Endothelial cell of umbilical vein (primary cell): ENCODE measurements around the gene SMC6. TPM values are rescaled to one million over a fixed set of nuclear protein-coding genes. Genes with fewer than 3 reads are reported as not detected.

Source experiments
- BruUV-seq: library from RNA; stranded (reverse); fragments of 400-500 nt; replicated peaks from 2 replicates; lab custom pipeline; 2021; lab: Mats Ljungman, UMichigan
- CTCF ChIA-PET: fragments of 300-600, 350-600 bp; sonication (Branson Sonifier 250); formaldehyde crosslinking; loops from one replicate; lab custom pipeline; 2021; ENCODE audit warnings: antibody characterized with exemption, inconsistent platforms; lab: Charles Lee
- POLR2A ChIA-PET: fragments of 300-600, 350-600 bp; sonication (Branson Sonifier 250); formaldehyde crosslinking; loops from one replicate; lab custom pipeline; 2021; ENCODE audit warnings: antibody characterized with exemption, inconsistent platforms; lab: Charles Lee
- DNase-seq: peaks from one replicate; pipeline ENCODE4 v3.0.0-alpha.2; 2011; ENCODE audit warnings: low read depth, low spot score
- FAIRE-seq: peaks from 2 replicates; lab custom pipeline; 2011; peaks lifted over from hg19 to GRCh38; lab: Jason Lieb, UNC
- H2AFZ ChIP-seq: 2 replicates; pipeline ENCODE4 v1.6.0; 2012; ENCODE audit warnings: low read depth, low read length, control low read depth, inconsistent platforms
- H3K27ac ChIP-seq: 2 replicates; pipeline ENCODE4 v1.5.1; 2011; ENCODE audit warnings: low read depth, mild to moderate bottlenecking, control low read depth, low read length, moderate library complexity; ENCODE audit not compliant: insufficient read depth
- H3K27me3 ChIP-seq, 2 experiments: 2 replicates each; pipeline versions ENCODE4 v1.6.0 to v1.6.1; 2011; ENCODE audit warnings: low read length in 2 of 2, mixed read lengths in 1 of 2; ENCODE audit not compliant: control insufficient read depth in 2 of 2, insufficient read depth in 2 of 2
- H3K36me3 ChIP-seq, 2 experiments: 2 replicates in 1 of 2; 3 replicates in 1 of 2; pipeline ENCODE4 v1.5.1; 2011; ENCODE audit warnings: low read length in 2 of 2, mild to moderate bottlenecking in 1 of 2, moderate library complexity in 1 of 2; ENCODE audit not compliant: control insufficient read depth in 2 of 2, insufficient read depth in 2 of 2; ENCODE audit errors: extremely low read depth in 1 of 2
- H3K4me1 ChIP-seq: 3 replicates; pipeline ENCODE4 v1.5.1; 2011; ENCODE audit warnings: mild to moderate bottlenecking, low read length; ENCODE audit not compliant: control insufficient read depth, insufficient read depth; ENCODE audit errors: extremely low read depth
- H3K4me2 ChIP-seq: 2 replicates; pipeline ENCODE4 v1.6.1; 2011; ENCODE audit warnings: low read length, control low read depth, mixed read lengths; ENCODE audit not compliant: insufficient read depth
- H3K4me3 ChIP-seq, 3 experiments: fragments of 200-600 bp in 1 of 3; sonication (generic), shearing (Covaris generic) in 1 of 3; replicated peaks in 1 of 3; 2 replicates each; pipeline ENCODE4 v1.5.1; 2011 to 2016; ENCODE audit warnings: control low read depth in 3 of 3, low read length in 3 of 3, mild to moderate bottlenecking in 2 of 3, inconsistent platforms in 1 of 3, low read depth in 1 of 3, moderate library complexity in 1 of 3; ENCODE audit not compliant: insufficient read depth in 1 of 3
- H3K79me2 ChIP-seq: 2 replicates; pipeline ENCODE4 v1.6.0; 2012; ENCODE audit warnings: low read length, inconsistent platforms; ENCODE audit not compliant: control insufficient read depth, insufficient read depth
- H3K9ac ChIP-seq: replicated peaks from 2 replicates; pipeline ENCODE3; 2011; ENCODE audit warnings: low read length, control low read depth; ENCODE audit not compliant: insufficient read depth; ENCODE audit errors: extremely low read depth
- H3K9me1 ChIP-seq: replicated peaks from 3 replicates; pipeline ENCODE4 v1.6.0; 2011; ENCODE audit warnings: mild to moderate bottlenecking, low read length; ENCODE audit not compliant: control insufficient read depth, insufficient read depth; ENCODE audit errors: extremely low read depth
- H3K9me3 ChIP-seq: replicated peaks from 2 replicates; pipeline ENCODE4 v1.5.1; 2012; ENCODE audit warnings: low read length, inconsistent platforms; ENCODE audit not compliant: control insufficient read depth, insufficient read depth
- H4K20me1 ChIP-seq: replicated peaks from 2 replicates; pipeline ENCODE3; 2011; ENCODE audit warnings: mild to moderate bottlenecking, low read length; ENCODE audit not compliant: control insufficient read depth, insufficient read depth; ENCODE audit errors: extremely low read depth
- EZH2 ChIP-seq: IDR thresholded peaks from 2 replicates; pipeline ENCODE4 v1.6.1; 2012; ENCODE audit warnings: borderline replicate concordance, low read depth, mild to moderate bottlenecking, moderate library complexity, low read length, inconsistent platforms; ENCODE audit not compliant: severe bottlenecking
- FOS ChIP-seq: IDR thresholded peaks from 2 replicates; pipeline ENCODE4 v1.6.1; 2011; ENCODE audit warnings: mild to moderate bottlenecking, low read length, moderate library complexity, borderline replicate concordance; ENCODE audit not compliant: insufficient read depth
- JUN ChIP-seq: IDR thresholded peaks from 2 replicates; pipeline ENCODE4 v1.6.1; 2011; ENCODE audit warnings: borderline replicate concordance, low read depth; ENCODE audit not compliant: insufficient read length, insufficient read depth
- MYC ChIP-seq: IDR thresholded peaks from one replicate; pipeline ENCODE4 v1.6.1; 2011; ENCODE audit warnings: mild to moderate bottlenecking, low read depth, low read length
- POLR2A ChIP-seq: IDR thresholded peaks from 2 replicates; pipeline ENCODE4 v1.6.1; 2012; ENCODE audit warnings: low read depth, mild to moderate bottlenecking, control low read depth, low read length
- POLR2AphosphoS5 ChIP-seq: IDR thresholded peaks from 2 replicates; pipeline ENCODE4 v1.6.1; 2012; ENCODE audit warnings: low read depth, mild to moderate bottlenecking, control low read depth, low read length, moderate library complexity; ENCODE audit not compliant: insufficient read depth
- dilution Hi-C: fragments of 300-500 bp; cut with MboI; formaldehyde crosslinking; loops from one replicate; pipeline ENCODE4 v1.15.0; 2019; ENCODE audit warnings: low sequenced_read_pairs; ENCODE audit not compliant: extremely low pct_ligation_motif_present
- intact Hi-C: fragments of 100-400 bp; cut with micrococcal nuclease; formaldehyde crosslinking; loops from one replicate; pipeline ENCODE4 v1.10.0; 2022
- polyA plus RNA-seq, 4 experiments: library from polyadenylated mRNA; depleted of rRNA in 3 of 4; stranded (reverse) in 3 of 4; unstranded in 1 of 4; fragments of >200 nt; gene quantifications; 2 replicates each; pipeline versions ENCODE4 v1.2.1 to v1.2.3, GENCODE V29; 2011 to 2012; ENCODE audit warnings: missing spikeins in 1 of 4
- total RNA-seq: library from RNA; stranded (reverse); gene quantifications from 2 replicates; pipeline ENCODE4 v1.2.3, GENCODE V29; 2021
- TF ChIP-seq, protein P1 (sequence below): IDR thresholded peaks from 2 replicates; pipeline ENCODE4 v1.6.1; 2011; ENCODE audit not compliant: insufficient read depth, insufficient read length

Gene SMC6
- total and polyA plus RNA-seq, 2 donors (not counting 3 experiments of a cell fraction or from before 2014, with no cell fraction given), result 7.7 to 38.3 TPM

DNA sequence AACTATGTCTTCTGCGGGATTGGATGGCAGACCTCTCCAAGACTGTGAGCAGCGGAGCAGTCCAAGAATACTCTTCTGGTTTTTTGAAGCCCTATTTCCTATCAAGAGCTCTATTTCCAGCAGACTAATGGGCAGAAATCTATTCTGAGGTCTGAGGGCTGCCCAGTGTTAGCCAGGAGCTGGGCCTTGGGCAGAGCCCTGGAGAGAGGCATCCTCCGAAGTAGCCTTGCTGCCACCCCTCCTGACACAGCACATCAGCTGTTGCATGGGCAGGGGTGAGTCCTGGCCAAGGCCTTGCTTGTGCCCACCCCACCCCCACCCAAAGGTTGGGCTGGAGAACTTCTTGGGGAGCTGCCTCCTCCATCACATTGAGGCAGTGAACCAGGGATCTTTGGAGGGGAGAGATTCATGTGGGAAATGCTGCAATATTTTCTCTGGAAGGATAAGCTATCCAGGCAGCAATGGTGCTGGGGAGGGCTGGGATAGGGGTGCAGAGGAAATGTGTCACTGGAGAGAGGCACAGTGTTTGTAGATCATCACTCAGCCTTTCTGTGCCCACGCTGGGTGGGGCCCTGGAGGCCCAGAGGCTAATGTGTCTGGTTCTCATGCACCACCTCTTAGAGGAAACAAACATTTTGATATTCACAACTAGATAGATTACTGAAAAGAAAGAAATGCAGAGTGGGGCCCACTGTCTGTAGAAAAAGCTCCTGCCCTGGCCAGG is 108.5 kb downstream of the SMC6 start:
- intact Hi-C loops, result loop anchor here (10.0 kb wide), 1 partner anchor 870 kb away; no protein-coding TSS in a partner anchor
- no peaks in the 10 kb centered on the region for H3K9me3 ChIP-seq
- H4K20me1 ChIP-seq, result no peaks in the 10 kb centered on the region
- dilution Hi-C loops, result no loop called here
- H3K36me3 ChIP-seq, result no peaks in the 10 kb centered on the region
- BruUV-seq, result no TSS peak
- no peak overlapping the region for H2AFZ ChIP-seq
- ChIA-PET POLR2A (no interaction called here), CTCF (interaction anchor here (0.6 to 7.5 kb wide), 26 partner anchors 8 to 873 kb away, joined by 3 to 296 read pairs (median 5); partner anchors contain the start of gene GEN1)
- no peak for FAIRE-seq
- no peak overlapping the region for H3K27ac ChIP-seq
- H3K9ac ChIP-seq, result no peak overlapping the region
- no peak overlapping the region for H3K4me3 ChIP-seq
- H3K4me1 ChIP-seq, result peaks cover 8% of the 10 kb centered on the region
- no peak for DNase-seq
- no peak overlapping the region for H3K4me2 ChIP-seq
- no peak for TF ChIP-seq POLR2AphosphoS5
- TF ChIP-seq MYC, result no peak
- TF ChIP-seq EZH2, result no peak
- no peak for TF ChIP-seq POLR2A
- H3K27me3 ChIP-seq, result no peaks in the 10 kb centered on the region
- no peaks in the 10 kb centered on the region for H3K9me1 ChIP-seq
- no peaks in the 10 kb centered on the region for H3K79me2 ChIP-seq

DNA sequence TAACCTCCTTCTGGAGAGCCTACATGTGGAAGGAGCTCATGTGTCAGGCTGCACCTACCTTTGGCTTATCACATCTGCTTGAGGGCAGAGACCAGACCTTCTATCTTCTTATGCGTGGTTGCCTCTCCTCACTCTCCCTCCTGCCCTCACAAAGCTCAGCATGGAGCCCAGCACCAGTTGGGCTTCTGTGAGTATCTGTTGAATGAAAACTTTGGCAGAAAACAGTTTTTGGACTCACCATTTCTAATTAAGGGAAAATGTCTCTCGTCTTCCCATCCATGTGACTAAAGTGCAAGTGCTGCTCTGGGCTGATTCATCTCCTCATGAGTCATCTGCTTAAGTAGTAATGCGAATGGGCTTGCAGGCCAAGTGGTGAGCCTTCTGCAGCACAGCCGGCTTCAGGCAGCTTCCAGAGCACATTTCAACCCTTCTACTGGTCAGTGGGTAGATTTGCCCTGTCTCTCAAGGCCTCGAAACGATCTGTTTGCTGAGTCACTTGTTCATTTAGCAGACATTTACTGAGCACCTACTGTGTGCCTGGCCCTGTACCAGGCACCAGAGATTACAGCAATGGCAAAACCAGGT is 110.5 kb downstream of the SMC6 start:
- FAIRE-seq, result peak; percentile 97
- DNase-seq, result peak; percentile 73
- no peaks in the 10 kb centered on the region for H3K9me1 ChIP-seq
- dilution Hi-C loops, result no loop called here
- intact Hi-C loops, result loop anchor here (10.0 kb wide), 1 partner anchor 868 kb away; no protein-coding TSS in a partner anchor
- peak overlapping the region; percentile 90 for H2AFZ ChIP-seq
- TF ChIP-seq JUN (peak; percentile 85), FOS (peak; percentile 99)
- TF ChIP-seq, protein P1, sequence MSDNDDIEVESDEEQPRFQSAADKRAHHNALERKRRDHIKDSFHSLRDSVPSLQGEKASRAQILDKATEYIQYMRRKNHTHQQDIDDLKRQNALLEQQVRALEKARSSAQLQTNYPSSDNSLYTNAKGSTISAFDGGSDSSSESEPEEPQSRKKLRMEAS, result no peak
- peaks cover 8% of the 10 kb centered on the region for H3K4me1 ChIP-seq
- POLR2A ChIA-PET, result no interaction called here
- H3K4me2 ChIP-seq, result no peak overlapping the region
- H3K27me3 ChIP-seq, result no peaks in the 10 kb centered on the region
- no peaks in the 10 kb centered on the region for H3K36me3 ChIP-seq
- CTCF ChIA-PET, result interaction anchor here (7.5 kb wide), 1 partner anchor 28 kb away, joined by 296 read pairs; no protein-coding TSS in a partner anchor
- H3K79me2 ChIP-seq, result no peaks in the 10 kb centered on the region
- BruUV-seq, result no TSS peak
- H3K4me3 ChIP-seq, result no peak overlapping the region
- no peaks in the 10 kb centered on the region for H4K20me1 ChIP-seq
- H3K27ac ChIP-seq, result no peak overlapping the region
- H3K9ac ChIP-seq, result no peak overlapping the region
- no peaks in the 10 kb centered on the region for H3K9me3 ChIP-seq
